AG04450 (cell line): ENCODE results near the gene CLSTN1. TPM values are rescaled to one million over a fixed set of nuclear protein-coding genes. Genes with fewer than 3 reads are reported as not detected.
"Not testable (repeated sequence)": the region's sequence is repeated elsewhere in the genome, so short reads cannot be mapped to it uniquely, and the experiment has no call there.

Source experiments
- CTCF ChIA-PET: fragments of 300-600, 350-600 bp; formaldehyde crosslinking; extraction: SDS; loops from one replicate; lab custom pipeline; 2022; ENCODE audit warnings: antibody characterized with exemption, inconsistent platforms; lab: Charles Lee
- POLR2A ChIA-PET: fragments of 350-600 bp; formaldehyde crosslinking; extraction: SDS; loops from one replicate; lab custom pipeline; 2021; ENCODE audit warnings: antibody characterized with exemption, inconsistent platforms; lab: Yijun Ruan, JAX
- DNase-seq: peaks from one replicate; pipeline ENCODE4 v3.0.0-alpha.2; 2011; ENCODE audit warnings: low read depth, low spot score
- H3K27ac ChIP-seq: one replicate; pipeline ENCODE4 v1.5.1; 2012; ENCODE audit warnings: low read depth, low read length, control low read depth
- H3K27me3 ChIP-seq: one replicate; pipeline ENCODE4 v1.6.0; 2012; ENCODE audit warnings: low read length; ENCODE audit not compliant: control insufficient read depth, insufficient read depth
- H3K4me3 ChIP-seq: 2 replicates; pipeline ENCODE4 v1.5.1; 2011; ENCODE audit warnings: mild to moderate bottlenecking, low read depth, low read length, control low read depth
- H3K9me3 ChIP-seq: 2 replicates; pipeline ENCODE4 v1.5.1; 2012; ENCODE audit warnings: low read length; ENCODE audit not compliant: control insufficient read depth, insufficient read depth
- CTCF ChIP-seq: IDR thresholded peaks from 2 replicates; pipeline ENCODE4 v1.5.1; 2011; ENCODE audit warnings: low read depth, low read length, control low read depth, inconsistent platforms
- polyA plus RNA-seq: library from polyadenylated mRNA; depleted of rRNA; stranded (reverse); fragments of >200 nt; gene quantifications from 2 replicates; pipeline ENCODE4 v1.2.3, GENCODE V29; 2011

The CLSTN1 gene
- polyA plus RNA-seq, 1 experiment: 35.2 TPM

GRCh38 chr1:9792156-9793042 is 31.4 kb downstream of the CLSTN1 start:
- no peak overlapping the region for H3K4me3 ChIP-seq
- no peaks in the 10 kb centered on the region for H3K9me3 ChIP-seq
- ChIA-PET CTCF (interaction anchor here (1.7 to 2.8 kb wide), 2 partner anchors 8 to 10 kb away, joined by 6 to 9 read pairs; no protein-coding TSS in a partner anchor), POLR2A (no interaction called here)
- DNase-seq: no peak
- no peak overlapping the region for H3K27ac ChIP-seq
- H3K27me3 ChIP-seq: no peaks in the 10 kb centered on the region
- TF ChIP-seq CTCF: no peak

- H3K27me3 ChIP-seq, H3K4me3 ChIP-seq, H3K27ac ChIP-seq, POLR2A ChIA-PET, CTCF ChIA-PET, H3K9me3 ChIP-seq, DNase-seq: not testable (repeated sequence)
These were observed 34.1 kb downstream of the CLSTN1 start for GRCh38 chr1:9789700-9790099.

- no peak for DNase-seq
- no peak overlapping the region for H3K4me3 ChIP-seq
- TF ChIP-seq CTCF: no peak
- POLR2A ChIA-PET: interaction anchor here (0.6 kb wide), 1 partner anchor 127 kb away, joined by 4 read pairs; no protein-coding TSS in a partner anchor
- no peaks in the 10 kb centered on the region for H3K27me3 ChIP-seq
- CTCF ChIA-PET: no interaction called here
- no peak overlapping the region for H3K27ac ChIP-seq
- no peaks in the 10 kb centered on the region for H3K9me3 ChIP-seq
These were observed 36.1 kb downstream of the CLSTN1 start for GRCh38 chr1:9787702-9788101.

GRCh38 chr1:9785406-9785805 is 38.4 kb downstream of the CLSTN1 start:
- ChIA-PET POLR2A (no interaction called here), CTCF (interaction anchor here (0.5 to 2.1 kb wide), 11 partner anchors 8 to 159 kb away, joined by 3 to 29 read pairs (median 5); no protein-coding TSS in a partner anchor)
- H3K4me3 ChIP-seq: no peak overlapping the region
- DNase-seq: no peak
- no peaks in the 10 kb centered on the region for H3K9me3 ChIP-seq
- H3K27ac ChIP-seq: no peak overlapping the region
- TF ChIP-seq CTCF: no peak
- no peaks in the 10 kb centered on the region for H3K27me3 ChIP-seq

GRCh38 chr1:9784508-9785133 is 39.1 kb downstream of the CLSTN1 start:
- CTCF ChIA-PET: interaction anchor here (0.6 to 2.1 kb wide), 29 partner anchors 9 to 1897 kb away, joined by 3 to 29 read pairs (median 4); partner anchors contain the start of genes LZIC and NMNAT1
- peak; percentile 33 for DNase-seq
- POLR2A ChIA-PET: interaction anchor here (0.6 kb wide), 1 partner anchor 45 kb away, joined by 5 read pairs; no protein-coding TSS in a partner anchor
- Histone ChIP-seq H3K27ac (no peak overlapping the region), H3K27me3 (no peaks in the 10 kb centered on the region), H3K4me3 (no peak overlapping the region), H3K9me3 (no peaks in the 10 kb centered on the region)
- TF ChIP-seq CTCF: peak; percentile 71
